Caco-2 (cell line): ENCODE data around the gene DAPL1. TPM values are rescaled to one million over a fixed set of nuclear protein-coding genes. Genes with fewer than 3 reads are reported as not detected.

ENCODE experiments used
- BruUV-seq: library from RNA; stranded (reverse); fragments of 400-500 nt; replicated peaks from 2 replicates; lab custom pipeline; 2021; lab: Mats Ljungman, UMichigan
- CTCF ChIA-PET: fragments of 300-600 bp; sonication (Branson Sonifier 250); formaldehyde crosslinking; loops from one replicate; lab custom pipeline; 2022; ENCODE audit warnings: antibody characterized with exemption; lab: Charles Lee
- POLR2A ChIA-PET: fragments of 300-600 bp; sonication (Branson Sonifier 250); formaldehyde crosslinking; loops from one replicate; lab custom pipeline; 2022; ENCODE audit warnings: antibody characterized with exemption; lab: Charles Lee
- DNase-seq, 2 experiments: peaks; one replicate each; pipeline versions ENCODE4 v3.0.0 to v3.0.0-alpha.2; 2020 to 2022
- H3K27me3 ChIP-seq: replicated peaks from 2 replicates; pipeline ENCODE4 v1.6.0; 2011; ENCODE audit warnings: low read length; ENCODE audit not compliant: control insufficient read depth, insufficient read depth
- H3K36me3 ChIP-seq: 2 replicates; pipeline ENCODE4 v1.5.1; 2011; ENCODE audit warnings: low read length; ENCODE audit not compliant: control insufficient read depth, insufficient read depth
- H3K4me1 ChIP-seq: fragments of 250-450 bp; sonication (Bioruptor Pico); 2 replicates; pipeline ENCODE4 v1.5.1; 2020; ENCODE audit warnings: mild to moderate bottlenecking
- H3K4me3 ChIP-seq: 2 replicates; pipeline ENCODE4 v1.5.1; 2011; ENCODE audit warnings: low read depth, mild to moderate bottlenecking, control low read depth, low read length
- H3K9me3 ChIP-seq: fragments of 250-450 bp; sonication (Bioruptor Pico); 2 replicates; pipeline ENCODE4 v1.5.1; 2020; ENCODE audit warnings: mild to moderate bottlenecking, moderate library complexity
- H3K27ac Mint-ChIP-seq: one replicate; pipeline ENCODE4 v1.8.0; 2022; ENCODE audit warnings: mixed read lengths; ENCODE audit not compliant: unreplicated experiment
- H3K27me3 Mint-ChIP-seq: one replicate; pipeline ENCODE4 v1.8.0; 2022; ENCODE audit warnings: mixed read lengths; ENCODE audit not compliant: insufficient read depth, unreplicated experiment
- H3K36me3 Mint-ChIP-seq: one replicate; pipeline ENCODE4 v1.8.0; 2022; ENCODE audit warnings: mild to moderate bottlenecking, mixed read lengths; ENCODE audit not compliant: insufficient read depth, unreplicated experiment
- H3K4me1 Mint-ChIP-seq: one replicate; pipeline ENCODE4 v1.8.0; 2022; ENCODE audit warnings: low read depth, mixed read lengths; ENCODE audit not compliant: unreplicated experiment
- H3K4me3 Mint-ChIP-seq: one replicate; pipeline ENCODE4 v1.8.0; 2022; ENCODE audit warnings: mild to moderate bottlenecking, moderate library complexity, mixed read lengths; ENCODE audit not compliant: unreplicated experiment
- H3K9me3 Mint-ChIP-seq: one replicate; pipeline ENCODE4 v1.8.0; 2022; ENCODE audit warnings: mixed read lengths; ENCODE audit not compliant: unreplicated experiment
- intact Hi-C: fragments of 100-400 bp; cut with micrococcal nuclease; formaldehyde crosslinking; loops from one replicate; pipeline ENCODE4 v1.10.0; 2022; ENCODE audit not compliant: unreplicated experiment
- total RNA-seq: library from RNA; stranded (reverse); gene quantifications from 2 replicates; pipeline ENCODE4 v1.2.3, GENCODE V29; 2022
- TF ChIP-seq, protein P1 (sequence below), 2 experiments: fragments of 200-600 bp in 1 of 2; IDR thresholded peaks; 1 replicate in 1 of 2; 2 replicates in 1 of 2; pipeline versions ENCODE4 v1.5.1 to v1.8.0; 2011 to 2022; ENCODE audit warnings: antibody characterized with exemption in 1 of 2, control low read depth in 1 of 2, inconsistent platforms in 1 of 2, low read depth in 1 of 2, low read length in 1 of 2, mild to moderate bottlenecking in 1 of 2, moderate library complexity in 1 of 2; ENCODE audit not compliant: insufficient read depth in 1 of 2, severe bottlenecking in 1 of 2, unreplicated experiment in 1 of 2

Gene DAPL1
- total RNA-seq, 1 experiment from 2014 or later: not detected

DNA sequence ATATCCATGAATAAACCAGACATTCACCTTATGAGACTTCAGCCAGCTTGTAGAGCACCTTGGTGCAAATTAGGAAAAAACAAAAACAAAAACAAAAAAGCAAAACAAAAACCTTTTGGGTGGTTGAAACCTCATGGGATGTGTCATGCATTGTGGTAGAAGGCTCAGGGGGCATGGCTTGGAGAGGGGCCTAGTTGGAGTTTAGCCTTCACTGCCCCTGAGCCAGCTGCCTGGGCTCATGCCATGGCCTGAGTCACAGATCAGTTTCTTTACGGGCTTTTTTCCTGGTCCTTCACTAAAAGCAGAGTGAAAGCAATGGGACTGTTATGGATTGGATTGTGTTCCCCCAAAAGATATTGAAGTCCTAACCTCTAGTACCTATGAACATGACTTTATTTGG is 22.0 kb upstream of the DAPL1 start:
- no TSS peak for BruUV-seq
- Mint-ChIP-seq H3K4me3 (no peak overlapping the region), H3K27ac (no peak overlapping the region), H3K9me3 (no peaks in the 10 kb centered on the region), H3K27me3 (no peaks in the 10 kb centered on the region), H3K36me3 (no peaks in the 10 kb centered on the region), H3K4me1 (peaks cover 14% of the 10 kb centered on the region)
- DNase-seq: no peak
- CTCF ChIA-PET: no interaction called here
- H3K36me3 ChIP-seq: no peaks in the 10 kb centered on the region
- peaks cover 23% of the 10 kb centered on the region for H3K4me1 ChIP-seq
- 0 out of 2 replicates have a peak, but pooled peaks cover under 1% of the 10 kb centered on the region for H3K9me3 ChIP-seq
- H3K4me3 ChIP-seq: no peak overlapping the region
- POLR2A ChIA-PET: no interaction called here
- intact Hi-C loops: no loop called here
- TF ChIP-seq, protein P1, sequence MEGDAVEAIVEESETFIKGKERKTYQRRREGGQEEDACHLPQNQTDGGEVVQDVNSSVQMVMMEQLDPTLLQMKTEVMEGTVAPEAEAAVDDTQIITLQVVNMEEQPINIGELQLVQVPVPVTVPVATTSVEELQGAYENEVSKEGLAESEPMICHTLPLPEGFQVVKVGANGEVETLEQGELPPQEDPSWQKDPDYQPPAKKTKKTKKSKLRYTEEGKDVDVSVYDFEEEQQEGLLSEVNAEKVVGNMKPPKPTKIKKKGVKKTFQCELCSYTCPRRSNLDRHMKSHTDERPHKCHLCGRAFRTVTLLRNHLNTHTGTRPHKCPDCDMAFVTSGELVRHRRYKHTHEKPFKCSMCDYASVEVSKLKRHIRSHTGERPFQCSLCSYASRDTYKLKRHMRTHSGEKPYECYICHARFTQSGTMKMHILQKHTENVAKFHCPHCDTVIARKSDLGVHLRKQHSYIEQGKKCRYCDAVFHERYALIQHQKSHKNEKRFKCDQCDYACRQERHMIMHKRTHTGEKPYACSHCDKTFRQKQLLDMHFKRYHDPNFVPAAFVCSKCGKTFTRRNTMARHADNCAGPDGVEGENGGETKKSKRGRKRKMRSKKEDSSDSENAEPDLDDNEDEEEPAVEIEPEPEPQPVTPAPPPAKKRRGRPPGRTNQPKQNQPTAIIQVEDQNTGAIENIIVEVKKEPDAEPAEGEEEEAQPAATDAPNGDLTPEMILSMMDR (IDR thresholded peaks at IDR 0.05; ENCODE audit: insufficient read depth in 1 of 2, low read depth in 1 of 2, low read length in 1 of 2, severe bottlenecking in 1 of 2, unreplicated experiment in 1 of 2): no peak
- no peaks in the 10 kb centered on the region for H3K27me3 ChIP-seq

DNA sequence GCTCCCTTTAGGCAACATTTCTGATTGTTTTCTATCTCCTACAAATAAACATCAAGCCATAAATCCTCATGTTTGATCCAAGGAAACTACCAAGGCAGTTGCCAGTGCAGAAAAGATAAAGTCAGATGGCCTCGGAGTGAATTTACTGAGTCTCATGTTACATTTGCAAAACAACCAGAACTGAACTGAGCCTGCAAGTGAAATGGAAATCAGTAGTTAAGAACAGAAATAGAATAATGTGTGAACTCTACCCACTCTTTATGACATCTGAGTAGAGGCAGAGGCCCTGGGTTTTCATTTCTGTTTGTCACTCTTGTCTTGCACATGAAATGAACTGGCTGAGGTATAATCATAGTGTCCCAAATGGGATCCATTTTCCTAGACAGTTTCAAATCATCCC is 20.4 kb upstream of the DAPL1 start:
- H3K27me3 ChIP-seq: no peaks in the 10 kb centered on the region
- intact Hi-C loops: loop anchor here (5.0 kb wide), 2 partner anchors 93 to 113 kb away; no protein-coding TSS in a partner anchor
- H3K9me3 ChIP-seq: no peaks in the 10 kb centered on the region
- no peaks in the 10 kb centered on the region for H3K9me3 Mint-ChIP-seq
- ChIA-PET POLR2A (no interaction called here), CTCF (no interaction called here)
- no peak overlapping the region for H3K4me3 Mint-ChIP-seq
- H3K4me1 Mint-ChIP-seq: peaks cover 15% of the 10 kb centered on the region
- no TSS peak for BruUV-seq
- no peak for DNase-seq
- H3K27ac Mint-ChIP-seq: no peak overlapping the region
- no peaks in the 10 kb centered on the region for H3K27me3 Mint-ChIP-seq
- no peak overlapping the region for H3K4me3 ChIP-seq
- no peaks in the 10 kb centered on the region for H3K36me3 ChIP-seq
- peaks cover 36% of the 10 kb centered on the region for H3K4me1 ChIP-seq
- TF ChIP-seq, protein P1 (IDR thresholded peaks at IDR 0.05; ENCODE audit: insufficient read depth in 1 of 2, low read depth in 1 of 2, low read length in 1 of 2, severe bottlenecking in 1 of 2, unreplicated experiment in 1 of 2): no peak
- H3K36me3 Mint-ChIP-seq: no peaks in the 10 kb centered on the region

- TF ChIP-seq, protein P1 (IDR thresholded peaks at IDR 0.05; ENCODE audit: insufficient read depth in 1 of 2, low read depth in 1 of 2, low read length in 1 of 2, severe bottlenecking in 1 of 2, unreplicated experiment in 1 of 2): no peak
- Histone ChIP-seq H3K36me3 (no peaks in the 10 kb centered on the region), H3K4me1 (peaks cover 36% of the 10 kb centered on the region), H3K9me3 (no peaks in the 10 kb centered on the region), H3K4me3 (no peak overlapping the region), H3K27me3 (no peaks in the 10 kb centered on the region)
- POLR2A ChIA-PET: no interaction called here
- no peak overlapping the region for H3K27ac Mint-ChIP-seq
- no peak overlapping the region for H3K4me3 Mint-ChIP-seq
- peaks cover 15% of the 10 kb centered on the region for H3K4me1 Mint-ChIP-seq
- H3K36me3 Mint-ChIP-seq: no peaks in the 10 kb centered on the region
- no peaks in the 10 kb centered on the region for H3K27me3 Mint-ChIP-seq
- intact Hi-C loops: loop anchor here (5.0 kb wide), 2 partner anchors 92 to 112 kb away; no protein-coding TSS in a partner anchor
- CTCF ChIA-PET: no interaction called here
- no peak for DNase-seq
- H3K9me3 Mint-ChIP-seq: no peaks in the 10 kb centered on the region
- no TSS peak for BruUV-seq
Observed at GRCh38 chr2:158775273-158776027, 19.7 kb upstream of the DAPL1 start.
